ENCODE data around the gene PTPRU.
"Not testable (repeated sequence)": the region's sequence is repeated elsewhere in the genome, so short reads cannot be mapped to it uniquely, and the experiment has no call there.

Gene PTPRU

GRCh38 chr1:29311352-29312030 lies 75.2 kb downstream of the PTPRU start:
- H3K4me3 ChIP-seq (ENCODE audit: low read depth, low read length) = no peak overlapping the region
- DNase-seq (ENCODE audit: low read depth) = no peak
- no peak for TF ChIP-seq CTCF (IDR thresholded peaks at IDR 0.05; ENCODE audit: low read depth, low read length, missing control alignments)

- no peak for TF ChIP-seq CTCF (IDR thresholded peaks at IDR 0.05; ENCODE audit: low read depth, low read length, missing control alignments)
- no peak overlapping the region for H3K4me3 ChIP-seq (ENCODE audit: low read depth, low read length)
- DNase-seq (ENCODE audit: low read depth) = no peak
Observed at GRCh38 chr1:29312469-29313461, 76.4 kb downstream of the PTPRU start.

GRCh38 chr1:29314685-29315084 lies 78.4 kb downstream of the PTPRU start:
- DNase-seq (ENCODE audit: low read depth) = not testable (repeated sequence)

GRCh38 chr1:29315262-29315661 lies 78.9 kb downstream of the PTPRU start:
- H3K4me3 ChIP-seq (ENCODE audit: low read depth, low read length) = no peak overlapping the region
- TF ChIP-seq CTCF (IDR thresholded peaks at IDR 0.05; ENCODE audit: low read depth, low read length, missing control alignments) = no peak
- DNase-seq (ENCODE audit: low read depth) = no peak

More at GRCh38 chr1:29314685-29315084, 78.4 kb downstream of the PTPRU start:
- not testable (repeated sequence) for H3K4me3 ChIP-seq (ENCODE audit: low read depth, low read length)

- no peak overlapping the region for H3K4me3 ChIP-seq (ENCODE audit: low read depth, low read length)
- no peak for DNase-seq (ENCODE audit: low read depth)
- no peak for TF ChIP-seq CTCF (IDR thresholded peaks at IDR 0.05; ENCODE audit: low read depth, low read length, missing control alignments)
Observed at GRCh38 chr1:29315876-29316275, 79.6 kb downstream of the PTPRU start.

GRCh38 chr1:29317063-29317915 lies 81.0 kb downstream of the PTPRU start:
- H3K4me3 ChIP-seq (ENCODE audit: low read depth, low read length) = no peak overlapping the region
- TF ChIP-seq CTCF (IDR thresholded peaks at IDR 0.05; ENCODE audit: low read depth, low read length, missing control alignments) = no peak

More at GRCh38 chr1:29317063-29317915, 81.0 kb downstream of the PTPRU start:
- DNase-seq (ENCODE audit: low read depth) = no peak
